ENCODE results near the gene APBA1.
A peak's percentile ranks its signal among the peaks of the same experiment; 100 is the strongest.

APBA1 gene

GRCh38 chr9:69571032-69571431 lies 101.1 kb downstream of the APBA1 start:
- no peaks in the 10 kb centered on the region for H3K4me1 Mint-ChIP-seq (ENCODE audit: low read depth)
- H3K27ac Mint-ChIP-seq = no peak overlapping the region
- peaks cover 13% of the 10 kb centered on the region for H3K27me3 Mint-ChIP-seq (ENCODE audit: low read depth)
- H3K4me3 Mint-ChIP-seq = no peak overlapping the region
- H3K9me3 Mint-ChIP-seq = no peaks in the 10 kb centered on the region
- no peak for DNase-seq (ENCODE audit: low spot score)
- H3K36me3 Mint-ChIP-seq (ENCODE audit: low read depth) = no peaks in the 10 kb centered on the region

- no peak overlapping the region for H3K27ac Mint-ChIP-seq
- DNase-seq (ENCODE audit: low spot score) = no peak
- peaks cover 13% of the 10 kb centered on the region for H3K27me3 Mint-ChIP-seq (ENCODE audit: low read depth)
- no peaks in the 10 kb centered on the region for H3K36me3 Mint-ChIP-seq (ENCODE audit: low read depth)
- no peaks in the 10 kb centered on the region for H3K4me1 Mint-ChIP-seq (ENCODE audit: low read depth)
- H3K4me3 Mint-ChIP-seq = no peak overlapping the region
- no peaks in the 10 kb centered on the region for H3K9me3 Mint-ChIP-seq
These were observed 102.3 kb downstream of the APBA1 start for GRCh38 chr9:69569738-69570451.

GRCh38 chr9:69564557-69564956 lies 107.6 kb downstream of the APBA1 start:
- H3K36me3 Mint-ChIP-seq (ENCODE audit: low read depth) = no peaks in the 10 kb centered on the region
- H3K4me3 Mint-ChIP-seq = no peak overlapping the region
- H3K9me3 Mint-ChIP-seq = no peaks in the 10 kb centered on the region
- no peaks in the 10 kb centered on the region for H3K4me1 Mint-ChIP-seq (ENCODE audit: low read depth)
- H3K27ac Mint-ChIP-seq = no peak overlapping the region
- no peak for DNase-seq (ENCODE audit: low spot score)
- H3K27me3 Mint-ChIP-seq (ENCODE audit: low read depth) = peaks cover 5% of the 10 kb centered on the region

- no peak overlapping the region for H3K27ac Mint-ChIP-seq
- peaks cover 24% of the 10 kb centered on the region for H3K27me3 Mint-ChIP-seq (ENCODE audit: low read depth)
- H3K4me3 Mint-ChIP-seq = no peak overlapping the region
- no peaks in the 10 kb centered on the region for H3K9me3 Mint-ChIP-seq
- H3K4me1 Mint-ChIP-seq (ENCODE audit: low read depth) = no peaks in the 10 kb centered on the region
- DNase-seq (ENCODE audit: low spot score) = no peak
- no peaks in the 10 kb centered on the region for H3K36me3 Mint-ChIP-seq (ENCODE audit: low read depth)
These were observed 113.0 kb downstream of the APBA1 start for GRCh38 chr9:69559126-69559525.

- H3K4me1 Mint-ChIP-seq (ENCODE audit: low read depth) = no peaks in the 10 kb centered on the region
- H3K36me3 Mint-ChIP-seq (ENCODE audit: low read depth) = no peaks in the 10 kb centered on the region
- H3K27ac Mint-ChIP-seq = no peak overlapping the region
- H3K9me3 Mint-ChIP-seq = no peaks in the 10 kb centered on the region
- no peak for DNase-seq (ENCODE audit: low spot score)
- peaks cover 42% of the 10 kb centered on the region for H3K27me3 Mint-ChIP-seq (ENCODE audit: low read depth)
- no peak overlapping the region for H3K4me3 Mint-ChIP-seq
These were observed 115.5 kb downstream of the APBA1 start for GRCh38 chr9:69556707-69557106.

GRCh38 chr9:69555802-69556201 lies 116.4 kb downstream of the APBA1 start:
- H3K36me3 Mint-ChIP-seq (ENCODE audit: low read depth) = no peaks in the 10 kb centered on the region
- no peaks in the 10 kb centered on the region for H3K9me3 Mint-ChIP-seq
- no peaks in the 10 kb centered on the region for H3K4me1 Mint-ChIP-seq (ENCODE audit: low read depth)
- no peak overlapping the region for H3K4me3 Mint-ChIP-seq
- no peak for DNase-seq (ENCODE audit: low spot score)
- no peak overlapping the region for H3K27ac Mint-ChIP-seq
- peaks cover 43% of the 10 kb centered on the region for H3K27me3 Mint-ChIP-seq (ENCODE audit: low read depth)

- Mint-ChIP-seq H3K27me3 (ENCODE audit: low read depth) (peaks cover 47% of the 10 kb centered on the region), H3K36me3 (ENCODE audit: low read depth) (no peaks in the 10 kb centered on the region), H3K4me3 (no peak overlapping the region), H3K9me3 (no peaks in the 10 kb centered on the region), H3K27ac (no peak overlapping the region), H3K4me1 (ENCODE audit: low read depth) (no peaks in the 10 kb centered on the region)
- DNase-seq (ENCODE audit: low spot score) = no peak
These were observed 117.2 kb downstream of the APBA1 start for GRCh38 chr9:69554945-69555344.

GRCh38 chr9:69549310-69550202 lies 122.6 kb downstream of the APBA1 start:
- no peak overlapping the region for H3K27ac Mint-ChIP-seq
- H3K9me3 Mint-ChIP-seq = no peaks in the 10 kb centered on the region
- H3K4me1 Mint-ChIP-seq (ENCODE audit: low read depth) = peaks cover 4% of the 10 kb centered on the region
- DNase-seq (ENCODE audit: low spot score) = peak; percentile 17
- H3K4me3 Mint-ChIP-seq = no peak overlapping the region
- H3K36me3 Mint-ChIP-seq (ENCODE audit: low read depth) = no peaks in the 10 kb centered on the region
- peaks cover 28% of the 10 kb centered on the region for H3K27me3 Mint-ChIP-seq (ENCODE audit: low read depth)

GRCh38 chr9:69548681-69549080 lies 123.5 kb downstream of the APBA1 start:
- no peak overlapping the region for H3K27ac Mint-ChIP-seq
- H3K4me1 Mint-ChIP-seq (ENCODE audit: low read depth) = peaks cover 4% of the 10 kb centered on the region
- H3K36me3 Mint-ChIP-seq (ENCODE audit: low read depth) = no peaks in the 10 kb centered on the region
- H3K9me3 Mint-ChIP-seq = no peaks in the 10 kb centered on the region
- DNase-seq (ENCODE audit: low spot score) = no peak
- H3K27me3 Mint-ChIP-seq (ENCODE audit: low read depth) = peaks cover 27% of the 10 kb centered on the region
- H3K4me3 Mint-ChIP-seq = no peak overlapping the region

GRCh38 chr9:69546265-69546664 lies 125.9 kb downstream of the APBA1 start:
- no peak overlapping the region for H3K27ac Mint-ChIP-seq
- no peaks in the 10 kb centered on the region for H3K36me3 Mint-ChIP-seq (ENCODE audit: low read depth)
- H3K4me3 Mint-ChIP-seq = no peak overlapping the region
- peaks cover 4% of the 10 kb centered on the region for H3K4me1 Mint-ChIP-seq (ENCODE audit: low read depth)
- H3K9me3 Mint-ChIP-seq = no peaks in the 10 kb centered on the region
- DNase-seq (ENCODE audit: low spot score) = no peak
- peaks cover 8% of the 10 kb centered on the region for H3K27me3 Mint-ChIP-seq (ENCODE audit: low read depth)

- Mint-ChIP-seq H3K9me3 (no peaks in the 10 kb centered on the region), H3K4me1 (ENCODE audit: low read depth) (no peaks in the 10 kb centered on the region), H3K27me3 (ENCODE audit: low read depth) (peaks cover 10% of the 10 kb centered on the region), H3K4me3 (no peak overlapping the region), H3K27ac (no peak overlapping the region), H3K36me3 (ENCODE audit: low read depth) (no peaks in the 10 kb centered on the region)
- DNase-seq (ENCODE audit: low spot score) = no peak
These were observed 129.0 kb downstream of the APBA1 start for GRCh38 chr9:69542942-69543704.

GRCh38 chr9:69542058-69542457 lies 130.1 kb downstream of the APBA1 start:
- Mint-ChIP-seq H3K36me3 (ENCODE audit: low read depth) (no peaks in the 10 kb centered on the region), H3K4me1 (ENCODE audit: low read depth) (no peaks in the 10 kb centered on the region), H3K4me3 (no peak overlapping the region), H3K27ac (no peak overlapping the region), H3K9me3 (no peaks in the 10 kb centered on the region), H3K27me3 (ENCODE audit: low read depth) (peaks cover 10% of the 10 kb centered on the region)
- DNase-seq (ENCODE audit: low spot score) = no peak

- Mint-ChIP-seq H3K36me3 (ENCODE audit: low read depth) (no peaks in the 10 kb centered on the region), H3K27ac (no peak overlapping the region), H3K4me3 (no peak overlapping the region), H3K4me1 (ENCODE audit: low read depth) (no peaks in the 10 kb centered on the region), H3K9me3 (no peaks in the 10 kb centered on the region), H3K27me3 (ENCODE audit: low read depth) (peaks cover 20% of the 10 kb centered on the region)
- no peak for DNase-seq (ENCODE audit: low spot score)
These were observed 136.3 kb downstream of the APBA1 start for GRCh38 chr9:69535911-69536310.

GRCh38 chr9:69535286-69535832 lies 136.8 kb downstream of the APBA1 start:
- no peaks in the 10 kb centered on the region for H3K4me1 Mint-ChIP-seq (ENCODE audit: low read depth)
- H3K36me3 Mint-ChIP-seq (ENCODE audit: low read depth) = no peaks in the 10 kb centered on the region
- H3K27me3 Mint-ChIP-seq (ENCODE audit: low read depth) = peaks cover 20% of the 10 kb centered on the region

More at GRCh38 chr9:69535286-69535832, 136.8 kb downstream of the APBA1 start:
- H3K4me3 Mint-ChIP-seq = no peak overlapping the region
- no peak for DNase-seq (ENCODE audit: low spot score)
- H3K27ac Mint-ChIP-seq = no peak overlapping the region
- no peaks in the 10 kb centered on the region for H3K9me3 Mint-ChIP-seq

Data from T-helper 2 cell treated with Interferon-gamma antibody and Interleukin-4, amounts not matched to agents 5 μg/mL and 100 μg/mL, for 36 hours (primary cell).